Activated B cell treated with CpG ODN at 0.5 μM for 24 hours (primary cell): ENCODE results near the gene MRGPRE. TPM values are rescaled to one million over a fixed set of nuclear protein-coding genes. Genes with fewer than 3 reads are reported as not detected.

ENCODE experiments used
- ATAC-seq: fragments of 200-7000 bp; cut with Tn5 transposase; one replicate; pipeline ENCODE4 v1.10.0; 2021; ENCODE audit warnings: low read depth, mild to moderate bottlenecking, moderate library complexity
- CTCF ChIA-PET: fragments of 350-600 bp; sonication (Branson Sonifier 250); formaldehyde crosslinking; loops from one replicate; lab custom pipeline; 2021; ENCODE audit warnings: antibody characterized with exemption; lab: Charles Lee
- POLR2A ChIA-PET: fragments of 350-600 bp; sonication (Branson Sonifier 250); formaldehyde crosslinking; loops from one replicate; lab custom pipeline; 2021; ENCODE audit warnings: antibody characterized with exemption; lab: Charles Lee
- DNase-seq: peaks from one replicate; pipeline ENCODE4 v3.0.0; 2022
- H3K27ac Mint-ChIP-seq: one replicate; pipeline ENCODE4 v1.8.0; 2020; ENCODE audit warnings: mixed read lengths
- H3K27me3 Mint-ChIP-seq: one replicate; pipeline ENCODE4 v1.8.0; 2021; ENCODE audit warnings: mixed read lengths
- H3K36me3 Mint-ChIP-seq: one replicate; pipeline ENCODE4 v1.8.0; 2021; ENCODE audit warnings: low read depth, mixed read lengths
- H3K4me1 Mint-ChIP-seq: one replicate; pipeline ENCODE4 v1.8.0; 2021; ENCODE audit warnings: mixed read lengths
- H3K4me3 Mint-ChIP-seq: one replicate; pipeline ENCODE4 v1.8.0; 2020; ENCODE audit warnings: mild to moderate bottlenecking, mixed read lengths
- H3K9me3 Mint-ChIP-seq: one replicate; pipeline ENCODE4 v1.8.0; 2020; ENCODE audit warnings: mixed read lengths
- intact Hi-C: fragments of 100-400 bp; cut with micrococcal nuclease; formaldehyde crosslinking; loops from one replicate; pipeline ENCODE4 v1.15.1; 2024
- total RNA-seq: library from RNA; stranded (reverse); gene quantifications from 2 replicates; pipeline ENCODE4 v1.2.3, GENCODE V29; 2022
- TF ChIP-seq, protein P1 (sequence below): fragments of 200-600 bp; IDR thresholded peaks from one replicate; pipeline ENCODE4 v1.8.0; 2022; ENCODE audit warnings: antibody characterized with exemption, mild to moderate bottlenecking

The MRGPRE gene
- total RNA-seq, 1 donor from 2014 or later, result not detected

DNA sequence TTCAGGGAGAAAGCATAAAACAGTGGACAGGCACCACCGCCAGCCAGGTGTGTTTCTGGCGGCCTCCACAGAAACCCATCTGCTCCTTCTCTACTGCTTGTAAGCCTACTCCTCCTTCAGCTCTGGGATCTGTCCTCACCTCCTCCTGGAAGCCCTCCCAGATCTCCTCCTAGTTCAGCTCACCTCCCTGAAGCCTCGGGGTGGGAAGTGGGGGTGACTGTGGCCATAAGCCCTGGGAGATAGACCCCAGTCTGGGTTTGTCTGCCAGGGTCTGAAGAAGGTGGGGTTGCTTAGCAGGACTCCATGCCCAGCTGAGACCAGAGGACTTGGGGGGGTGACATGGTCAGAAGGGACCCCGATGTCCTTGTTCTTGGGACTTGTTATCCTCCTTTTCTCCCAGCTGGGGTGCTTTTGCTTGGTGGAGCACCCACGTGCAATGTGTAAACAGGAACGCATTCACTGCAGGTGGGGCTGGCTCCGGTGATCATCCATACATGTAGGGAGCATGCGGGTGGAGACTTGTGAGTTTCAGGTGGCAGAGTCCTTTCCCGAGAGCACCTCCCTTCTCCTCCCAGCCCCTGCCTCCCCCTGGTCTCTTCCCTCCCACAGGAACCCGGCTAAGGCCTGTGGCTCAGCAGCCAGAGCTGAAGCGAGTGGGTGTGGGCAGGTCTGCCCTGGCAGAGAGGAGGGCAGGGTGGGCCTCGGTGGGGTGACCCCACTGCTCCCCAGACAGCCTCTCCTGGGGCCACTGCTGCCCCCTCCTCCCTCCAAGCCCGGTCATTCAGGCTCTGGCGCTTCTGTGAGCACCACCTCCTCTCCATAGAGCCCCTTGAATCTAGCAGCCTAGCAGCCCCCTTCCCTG is 39.5 kb downstream of the MRGPRE start:
- DNase-seq, result no peak
- no peak for ATAC-seq
- no peaks in the 10 kb centered on the region for H3K27me3 Mint-ChIP-seq

DNA sequence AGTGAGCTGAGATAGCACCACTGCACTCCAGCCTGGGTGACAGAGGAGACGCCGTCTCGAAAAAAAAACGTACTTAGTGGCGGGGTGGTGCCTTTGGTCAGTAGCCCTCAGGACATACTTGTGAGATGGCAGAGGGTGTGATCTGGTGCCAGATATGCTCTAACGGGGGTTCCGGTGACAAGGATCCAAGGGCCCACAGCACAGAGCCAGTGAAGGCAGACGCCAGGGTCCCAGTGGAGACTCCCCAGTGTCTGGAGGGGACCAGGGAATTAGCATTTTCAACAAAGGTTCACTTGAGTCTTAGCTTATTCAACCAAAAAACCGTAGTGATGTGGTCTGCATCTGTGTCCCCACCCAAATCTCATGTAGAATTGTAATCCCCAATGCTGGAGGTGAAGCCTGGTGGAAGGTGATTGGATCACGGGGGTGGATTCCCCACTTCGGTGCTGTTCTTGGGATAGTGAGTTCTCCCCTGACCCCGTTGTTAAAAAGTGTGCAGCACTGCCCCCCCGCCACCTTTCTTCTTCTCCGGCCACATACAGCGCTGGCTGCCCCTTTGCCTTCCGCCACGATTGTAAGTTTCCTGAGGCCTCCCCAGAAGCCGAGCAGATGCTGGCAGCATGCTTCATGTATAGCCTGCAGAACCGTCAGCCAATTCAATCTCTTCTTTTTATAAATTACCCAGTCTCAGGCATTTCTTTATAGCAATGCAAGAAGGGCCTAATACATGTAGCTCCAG is 40.5 kb downstream of the MRGPRE start:
- CTCF ChIA-PET, result interaction anchor here (0.7 kb wide), 1 partner anchor 764 kb away, joined by 3 read pairs; no protein-coding TSS in a partner anchor
- intact Hi-C loops, result no loop called here
- Mint-ChIP-seq H3K4me1 (no peaks in the 10 kb centered on the region), H3K27me3 (no peaks in the 10 kb centered on the region), H3K27ac (no peak overlapping the region), H3K9me3 (no peaks in the 10 kb centered on the region), H3K4me3 (no peak overlapping the region), H3K36me3 (no peaks in the 10 kb centered on the region)
- DNase-seq (no peak), ATAC-seq (no peak)
- TF ChIP-seq, protein P1, sequence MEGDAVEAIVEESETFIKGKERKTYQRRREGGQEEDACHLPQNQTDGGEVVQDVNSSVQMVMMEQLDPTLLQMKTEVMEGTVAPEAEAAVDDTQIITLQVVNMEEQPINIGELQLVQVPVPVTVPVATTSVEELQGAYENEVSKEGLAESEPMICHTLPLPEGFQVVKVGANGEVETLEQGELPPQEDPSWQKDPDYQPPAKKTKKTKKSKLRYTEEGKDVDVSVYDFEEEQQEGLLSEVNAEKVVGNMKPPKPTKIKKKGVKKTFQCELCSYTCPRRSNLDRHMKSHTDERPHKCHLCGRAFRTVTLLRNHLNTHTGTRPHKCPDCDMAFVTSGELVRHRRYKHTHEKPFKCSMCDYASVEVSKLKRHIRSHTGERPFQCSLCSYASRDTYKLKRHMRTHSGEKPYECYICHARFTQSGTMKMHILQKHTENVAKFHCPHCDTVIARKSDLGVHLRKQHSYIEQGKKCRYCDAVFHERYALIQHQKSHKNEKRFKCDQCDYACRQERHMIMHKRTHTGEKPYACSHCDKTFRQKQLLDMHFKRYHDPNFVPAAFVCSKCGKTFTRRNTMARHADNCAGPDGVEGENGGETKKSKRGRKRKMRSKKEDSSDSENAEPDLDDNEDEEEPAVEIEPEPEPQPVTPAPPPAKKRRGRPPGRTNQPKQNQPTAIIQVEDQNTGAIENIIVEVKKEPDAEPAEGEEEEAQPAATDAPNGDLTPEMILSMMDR, result no peak
- POLR2A ChIA-PET, result no interaction called here

More for the DNA sequence above, 39.5 kb downstream of the MRGPRE start:
- Mint-ChIP-seq H3K27ac (no peak overlapping the region), H3K9me3 (no peaks in the 10 kb centered on the region), H3K4me1 (no peaks in the 10 kb centered on the region), H3K36me3 (no peaks in the 10 kb centered on the region), H3K4me3 (no peak overlapping the region)
- ChIA-PET CTCF (no interaction called here), POLR2A (no interaction called here)
- intact Hi-C loops, result no loop called here
- TF ChIP-seq, protein P1, result no peak

DNA sequence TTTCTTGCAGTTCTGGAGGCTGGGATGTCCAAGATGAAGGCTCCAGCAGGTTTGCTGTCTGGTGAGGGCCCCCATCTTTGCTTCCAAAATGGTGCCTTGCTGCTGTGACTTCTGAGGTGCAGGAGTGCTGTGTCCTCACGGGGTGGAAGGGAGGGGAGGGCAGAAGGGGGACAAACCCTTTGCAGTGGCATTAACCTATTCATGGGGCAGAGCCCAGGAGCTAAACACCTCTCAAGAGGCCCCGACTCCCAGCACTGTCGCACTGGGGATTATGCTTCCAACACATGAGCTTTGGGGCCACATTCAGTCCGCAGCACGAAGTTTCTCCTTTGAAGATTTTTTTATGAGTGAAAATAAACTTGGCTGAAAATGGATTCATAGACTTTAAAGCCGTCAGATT is 41.6 kb downstream of the MRGPRE start:
- Mint-ChIP-seq H3K36me3 (no peaks in the 10 kb centered on the region), H3K4me3 (no peak overlapping the region), H3K27ac (no peak overlapping the region), H3K9me3 (no peaks in the 10 kb centered on the region), H3K4me1 (no peaks in the 10 kb centered on the region), H3K27me3 (peaks cover 2% of the 10 kb centered on the region)
- intact Hi-C loops, result no loop called here
- ATAC-seq (no peak), DNase-seq (no peak)
- TF ChIP-seq, protein P1, result no peak
- CTCF ChIA-PET, result no interaction called here
- POLR2A ChIA-PET, result no interaction called here

DNA sequence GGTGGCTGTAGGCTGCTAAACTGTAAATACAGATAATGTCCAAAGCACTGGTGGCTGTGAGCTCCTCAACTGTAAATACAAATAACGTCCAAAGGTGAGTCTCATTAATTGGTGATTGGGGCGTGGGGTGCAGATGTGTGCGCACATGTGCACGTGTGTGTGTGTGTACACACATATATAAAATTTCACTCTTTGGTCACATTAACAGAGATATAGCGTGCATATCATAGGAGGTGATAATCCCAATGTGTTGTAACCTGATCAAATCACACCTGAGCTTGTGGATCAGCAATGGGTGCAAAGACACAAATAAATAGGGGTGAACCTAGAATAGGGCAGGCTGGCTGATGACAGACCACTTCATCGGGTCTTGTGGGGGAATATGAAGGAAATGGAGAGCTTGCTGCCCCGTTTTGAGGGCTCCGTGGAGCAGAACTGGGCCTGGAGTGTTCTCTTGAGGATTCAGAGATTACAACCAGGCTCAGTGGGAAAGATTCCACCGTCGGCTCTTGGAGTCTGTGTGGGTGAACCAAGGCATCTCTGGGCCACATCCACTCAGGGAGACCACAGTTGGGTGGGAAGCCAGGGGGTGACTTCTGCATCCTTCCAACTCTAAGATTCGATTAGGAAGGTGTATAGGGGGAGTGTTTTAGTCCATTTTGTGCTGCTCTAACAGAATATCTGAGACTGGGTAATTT is 42.2 kb downstream of the MRGPRE start:
- TF ChIP-seq, protein P1, result no peak
- DNase-seq (no peak), ATAC-seq (no peak)
- H3K27me3 Mint-ChIP-seq, result peaks cover 2% of the 10 kb centered on the region
- ChIA-PET CTCF (no interaction called here), POLR2A (no interaction called here)
- intact Hi-C loops, result no loop called here
- H3K4me1 Mint-ChIP-seq, result no peaks in the 10 kb centered on the region
- H3K36me3 Mint-ChIP-seq, result no peaks in the 10 kb centered on the region
- H3K4me3 Mint-ChIP-seq, result no peak overlapping the region
- no peaks in the 10 kb centered on the region for H3K9me3 Mint-ChIP-seq
- H3K27ac Mint-ChIP-seq, result no peak overlapping the region
